Upper lobe of left lung (tissue), 6 donors: ENCODE data around the gene ATF7. TPM values are rescaled to one million over a fixed set of nuclear protein-coding genes. Genes with fewer than 3 reads are reported as not detected.

Experiments
- ATAC-seq, 2 donors: fragments of 200-7000 bp; cut with Tn5 transposase; one replicate each; pipeline ENCODE4 v1.9.1; 2022; ENCODE audit warnings: mild to moderate bottlenecking in 2 of 2, moderate library complexity in 2 of 2; ENCODE audit not compliant: low FRiP score in 2 of 2
- DNase-seq, 2 donors: peaks; one replicate each; pipeline ENCODE4 v3.0.0-alpha.2; 2019 to 2020
- H3K27ac ChIP-seq, 4 donors: fragments of 200-600 bp; sonication (generic); one replicate each; pipeline ENCODE4 v1.5.1; 2016 to 2019
- H3K27me3 ChIP-seq, 4 donors: fragments of 200-600 bp; sonication (generic); one replicate each; pipeline ENCODE4 v1.5.1; 2017 to 2019
- H3K36me3 ChIP-seq, 4 donors: fragments of 200-600 bp; sonication (generic); one replicate each; pipeline ENCODE4 v1.5.1; 2016 to 2019
- H3K4me1 ChIP-seq, 4 donors: fragments of 200-600 bp; sonication (generic); one replicate each; pipeline ENCODE4 v1.5.1; 2018 to 2019
- H3K4me3 ChIP-seq, 4 donors: fragments of 200-600 bp; sonication (generic); one replicate each; pipeline ENCODE4 v1.5.1; 2017 to 2019; ENCODE audit warnings: mild to moderate bottlenecking in 2 of 4, moderate library complexity in 1 of 4
- H3K9me3 ChIP-seq, 4 donors: fragments of 200-600 bp; sonication (generic); one replicate each; pipeline ENCODE4 v1.5.1; 2018 to 2019
- CTCF ChIP-seq, 6 experiments: fragments of 450-650 bp in 4 of 6; fragments of 200-600 bp in 2 of 6; sonication (generic) in 2 of 6; IDR thresholded peaks; one replicate each; pipeline ENCODE4 v1.5.1; 2016 to 2019; ENCODE audit warnings: antibody characterized with exemption in 6 of 6
- EP300 ChIP-seq, 4 donors: sonication (generic); formaldehyde crosslinking; IDR thresholded peaks; one replicate each; pipeline ENCODE4 v1.5.1; 2017; ENCODE audit warnings: antibody characterized with exemption in 4 of 4, control low read depth in 2 of 4
- POLR2A ChIP-seq, 4 donors: fragments of 450-650 bp; IDR thresholded peaks; one replicate each; pipeline ENCODE4 v1.5.1; 2016 to 2017; ENCODE audit warnings: antibody characterized with exemption in 4 of 4, mild to moderate bottlenecking in 2 of 4
- POLR2AphosphoS5 ChIP-seq, 2 donors: sonication (generic); formaldehyde crosslinking; IDR thresholded peaks; one replicate each; pipeline ENCODE4 v1.5.1; 2017; ENCODE audit warnings: antibody characterized with exemption in 2 of 2
- WGBS, 2 donors: methylation state at CpG; one replicate each; pipeline ENCODE4 v1.1.5; 2017 to 2018; 5-methylcytosine and 5-hydroxymethylcytosine counted together
- total RNA-seq, 6 donors: library from RNA; depleted of rRNA in 4 of 6; stranded (reverse); fragments of >200 nt in 4 of 6; gene quantifications; one replicate each; pipeline versions ENCODE4 v1.1.0 to v1.2.1, GENCODE V29; 2016 to 2021
- donor health status: DM: no; HTN: no; CAD: no; lungs with moderate emphysema.
- donor health status: DM: no; HTN: yes; CAD: no; lungs with severe emphysema.

Gene ATF7
- total RNA-seq, 6 donors from 2014 or later = 23.4 to 48.9 (median 41.2) TPM

GRCh38 chr12:53463802-53464560 lies 162.2 kb downstream of the ATF7 start:
- TF ChIP-seq POLR2AphosphoS5 (IDR thresholded peaks at IDR 0.05) (no peak), POLR2A (IDR thresholded peaks at IDR 0.05) (no peak), EP300 (IDR thresholded peaks at IDR 0.05) (no peak), CTCF (IDR thresholded peaks at IDR 0.05) (no peak)
- Histone ChIP-seq H3K36me3 (peaks cover 92 to 100% (median 100%) of the 10 kb centered on the region in 4 donors), H3K9me3 (no peaks in the 10 kb centered on the region), H3K4me1 (peaks cover 0 to 5% (median 4%) of the 10 kb centered on the region in 4 donors), H3K4me3 (no peak overlapping the region), H3K27me3 (no peaks in the 10 kb centered on the region), H3K27ac (no peak overlapping the region)
- no peak for ATAC-seq
- no peak for DNase-seq
- 62 to 72% methylated on average over 5 of the region's 5 CpGs for WGBS, 2 donors

GRCh38 chr12:53462935-53463334 lies 163.2 kb downstream of the ATF7 start:
- TF ChIP-seq EP300 (IDR thresholded peaks at IDR 0.05) (no peak), POLR2AphosphoS5 (IDR thresholded peaks at IDR 0.05) (no peak), CTCF (IDR thresholded peaks at IDR 0.05) (no peak), POLR2A (IDR thresholded peaks at IDR 0.05) (no peak)
- Histone ChIP-seq H3K36me3 (peaks cover 94 to 100% (median 100%) of the 10 kb centered on the region in 4 donors), H3K27me3 (no peaks in the 10 kb centered on the region), H3K4me3 (no peak overlapping the region), H3K4me1 (peaks cover 0 to 5% (median 4%) of the 10 kb centered on the region in 4 donors), H3K9me3 (no peaks in the 10 kb centered on the region), H3K27ac (no peak overlapping the region)
- ATAC-seq = no peak
- WGBS, 2 donors = 72 to 82% methylated on average over 3 of the region's 3 CpGs
- DNase-seq = no peak

DNA sequence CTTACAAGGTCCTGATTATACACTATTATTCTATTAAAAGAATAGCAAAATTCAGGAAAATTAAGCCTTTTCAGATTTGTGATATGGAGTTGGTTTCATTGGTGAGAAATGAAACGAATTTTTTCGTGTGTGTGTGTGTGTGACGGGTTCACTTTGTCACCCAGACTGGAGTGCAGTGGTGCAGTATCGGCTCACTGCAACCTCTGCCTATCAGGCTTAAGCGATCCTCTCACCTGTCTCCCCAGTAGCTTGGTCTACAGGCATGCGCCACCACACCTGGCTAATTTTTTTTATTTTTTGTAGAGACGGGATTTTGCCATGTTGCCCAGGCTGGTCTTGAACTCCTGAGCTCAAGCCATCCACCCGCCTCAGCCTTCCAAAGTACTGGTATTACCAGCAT lies 164.6 kb downstream of the ATF7 start:
- no peak overlapping the region for H3K27ac ChIP-seq
- H3K4me1 ChIP-seq = peaks cover 0 to 5% (median 4%) of the 10 kb centered on the region in 4 donors
- no peak overlapping the region for H3K4me3 ChIP-seq
- H3K9me3 ChIP-seq = no peaks in the 10 kb centered on the region
- no peaks in the 10 kb centered on the region for H3K27me3 ChIP-seq
- ATAC-seq (no peak), DNase-seq (no peak)
- peaks cover 94 to 100% (median 100%) of the 10 kb centered on the region in 4 donors for H3K36me3 ChIP-seq
- 88 to 89% methylated on average over 8 of the region's 8 CpGs for WGBS, 2 donors
- no peak for TF ChIP-seq EP300 (IDR thresholded peaks at IDR 0.05)
- no peak for TF ChIP-seq POLR2A (IDR thresholded peaks at IDR 0.05)
- no peak for TF ChIP-seq CTCF (IDR thresholded peaks at IDR 0.05)
- no peak for TF ChIP-seq POLR2AphosphoS5 (IDR thresholded peaks at IDR 0.05)

DNA sequence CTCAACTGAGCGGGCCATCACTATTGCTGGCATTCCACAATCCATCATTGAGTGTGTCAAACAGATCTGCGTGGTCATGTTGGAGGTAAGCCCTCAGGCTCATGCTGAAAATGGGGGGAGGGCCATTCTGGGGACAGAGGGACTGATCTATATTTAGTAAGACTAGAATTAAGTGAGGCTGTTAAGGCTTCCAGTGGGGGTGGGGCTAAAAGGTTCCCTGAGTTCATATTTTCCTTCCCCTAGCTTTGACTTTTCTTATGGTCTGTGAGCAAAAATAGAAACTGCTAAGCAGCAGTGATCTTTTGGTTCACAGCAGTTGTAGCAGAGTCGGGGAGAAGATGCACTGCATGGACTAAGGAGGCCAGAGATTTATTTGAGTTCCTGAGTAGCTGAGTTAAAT lies 165.1 kb downstream of the ATF7 start:
- no peak overlapping the region for H3K27ac ChIP-seq
- peaks cover 0 to 8% (median 4%) of the 10 kb centered on the region in 4 donors for H3K4me1 ChIP-seq
- H3K4me3 ChIP-seq = no peak overlapping the region
- ATAC-seq = no peak
- WGBS, 2 donors = 84 to 94% methylated on average over 3 of the region's 3 CpGs
- TF ChIP-seq POLR2AphosphoS5 (IDR thresholded peaks at IDR 0.05) = no peak
- TF ChIP-seq EP300 (IDR thresholded peaks at IDR 0.05) = no peak
- TF ChIP-seq CTCF (IDR thresholded peaks at IDR 0.05) = no peak
- TF ChIP-seq POLR2A (IDR thresholded peaks at IDR 0.05) = no peak
- no peaks in the 10 kb centered on the region for H3K9me3 ChIP-seq
- no peak for DNase-seq
- H3K27me3 ChIP-seq = no peaks in the 10 kb centered on the region
- peaks cover 96 to 100% (median 100%) of the 10 kb centered on the region in 4 donors for H3K36me3 ChIP-seq
